HEK293 (cell line): Measurements from ENCODE around the gene SH3TC1.

Experiments
- GLIS2 ChIP-seq: fragments of 450-650 bp; formaldehyde crosslinking; IDR thresholded peaks from 2 replicates; pipeline ENCODE4 v1.5.1; 2016; ENCODE audit warnings: missing biosample characterization, missing genetic modification characterization
- ZNF514 ChIP-seq: fragments of 450-650 bp; formaldehyde crosslinking; IDR thresholded peaks from 2 replicates; pipeline ENCODE4 v1.5.1; 2016; ENCODE audit warnings: missing biosample characterization, missing genetic modification characterization

- TF ChIP-seq GLIS2 (tag by site-specific recombination) (no peak), ZNF514 (tag by site-specific recombination) (no peak)
Observed at GRCh38 chr4:8152090-8152864, 46.8 kb upstream of the SH3TC1 start.
